GM19240 (cell line): ENCODE results near the gene FNDC11.
"Not testable (repeated sequence)": the region's sequence is repeated elsewhere in the genome, so short reads cannot be mapped to it uniquely, and the experiment has no call there.

Experiments
- DNase-seq: peaks from one replicate; pipeline ENCODE4 v3.0.0; 2011; ENCODE audit warnings: low spot score; ENCODE audit not compliant: insufficient read length

Gene FNDC11

GRCh38 chr20:63597651-63598478 lies 43.9 kb downstream of the FNDC11 start:
- no peak for DNase-seq

DNA sequence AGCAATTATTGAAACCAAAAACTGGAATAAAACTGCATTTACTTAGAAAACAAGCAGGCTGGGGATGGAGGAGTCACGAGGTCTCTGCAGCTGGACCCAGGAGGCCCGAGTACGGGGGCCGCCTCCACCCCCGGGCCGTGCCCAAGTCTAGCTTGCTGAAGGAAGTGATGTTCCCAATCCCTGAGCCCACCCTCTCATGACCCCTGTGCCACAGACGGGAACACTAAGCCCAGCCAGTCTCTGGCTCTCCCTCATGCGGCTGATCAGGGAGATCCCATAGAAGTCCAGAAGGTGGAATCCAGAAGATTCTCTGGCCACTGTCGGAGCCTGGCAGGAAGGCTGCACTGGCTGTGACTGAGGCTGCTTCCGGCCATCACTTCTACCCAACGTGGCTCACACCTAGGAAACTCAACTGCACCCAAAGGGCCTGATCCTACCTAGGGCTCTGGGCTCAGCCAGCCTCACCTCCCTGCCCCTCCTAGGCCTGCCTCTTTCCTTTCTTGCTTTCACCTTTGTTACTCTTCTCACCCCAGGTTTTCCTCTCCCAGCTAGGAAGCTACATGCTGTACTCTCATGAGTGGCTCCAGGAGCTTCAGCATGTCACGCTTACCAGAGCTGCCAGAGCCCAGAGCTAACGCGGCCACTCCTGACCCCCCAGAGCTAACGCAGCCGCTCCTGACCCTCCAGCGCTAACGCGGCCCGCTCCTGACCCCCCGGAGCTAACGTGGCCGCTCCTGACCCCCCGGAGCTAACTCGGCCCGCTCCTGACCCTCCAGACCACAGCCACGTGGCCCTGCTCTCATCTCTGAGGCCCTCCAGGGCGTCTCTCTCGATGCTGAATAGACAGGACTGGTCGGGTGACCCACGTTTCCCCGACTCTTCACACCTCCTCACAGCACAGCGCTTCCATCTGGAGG lies 44.8 kb downstream of the FNDC11 start:
- no peak for DNase-seq

DNA sequence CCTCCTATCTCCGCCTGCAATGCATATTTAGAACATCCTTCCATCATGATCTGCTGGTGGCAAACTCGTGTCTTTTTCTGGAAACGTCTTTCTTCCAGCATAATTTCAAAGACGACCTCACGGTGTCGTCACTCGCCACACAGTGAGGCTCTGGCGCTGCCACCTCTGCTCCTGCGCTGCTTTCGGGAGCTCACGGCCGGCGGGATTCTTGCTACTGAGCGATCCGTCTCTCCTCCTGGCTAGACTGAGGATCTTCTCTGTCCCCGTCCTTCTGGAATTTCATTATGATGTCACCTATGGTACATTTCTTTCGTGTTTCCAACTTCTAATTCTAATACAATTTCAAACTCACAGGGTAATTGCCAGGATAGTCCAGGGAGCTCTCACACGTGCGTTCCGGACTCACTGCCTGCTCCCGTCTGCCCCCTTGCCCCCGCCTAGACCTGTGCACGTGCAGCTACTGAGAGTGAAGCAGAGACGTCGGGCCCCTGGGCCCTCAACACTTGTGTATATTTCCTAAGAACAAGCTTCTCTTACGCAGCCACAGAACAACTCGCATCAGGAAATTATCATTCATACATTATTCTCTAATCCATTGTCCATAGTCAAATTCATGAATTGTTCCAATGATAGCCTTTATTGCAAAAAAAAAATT lies 45.6 kb downstream of the FNDC11 start:
- DNase-seq = no peak

DNA sequence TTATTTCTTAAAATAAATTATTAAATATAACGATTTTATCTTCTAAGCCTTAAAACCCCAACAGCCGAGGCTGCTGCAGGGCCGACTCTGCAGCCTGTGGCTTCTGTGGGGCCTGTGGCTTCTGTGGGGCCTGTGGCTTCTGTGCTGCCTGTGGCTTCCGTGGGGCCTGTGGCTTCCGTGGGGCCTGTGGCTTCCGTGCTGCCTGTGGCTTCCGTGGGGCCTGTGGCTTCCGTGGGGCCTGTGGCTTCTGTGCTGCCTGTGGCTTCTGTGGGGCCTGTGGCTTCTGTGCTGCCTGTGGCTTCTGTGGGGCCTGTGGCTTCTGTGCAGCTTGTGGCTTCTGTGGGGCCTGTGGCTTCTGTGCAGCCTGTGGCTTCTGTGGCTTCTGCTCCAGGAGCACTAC lies 47.7 kb downstream of the FNDC11 start:
- DNase-seq = not testable (repeated sequence)

DNA sequence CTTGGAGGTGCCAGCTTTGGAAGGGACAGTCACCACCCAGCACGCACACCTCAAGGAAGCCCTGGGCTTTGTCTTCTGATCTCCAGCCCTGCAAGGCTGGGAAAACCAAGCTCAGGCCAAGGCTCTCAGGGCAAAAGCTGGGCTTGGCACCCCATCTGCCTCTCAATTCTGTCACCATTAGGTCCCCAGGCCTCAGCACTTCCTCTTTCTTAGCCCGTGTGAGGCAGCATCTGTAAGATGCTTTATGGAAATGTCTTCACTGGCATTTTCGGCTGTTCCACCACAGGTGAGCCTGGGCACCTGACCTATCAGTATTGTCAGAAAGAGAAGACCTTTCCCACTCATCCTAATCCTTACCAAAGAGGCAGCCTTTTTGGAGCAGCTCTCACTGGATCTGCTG lies 48.4 kb downstream of the FNDC11 start:
- no peak for DNase-seq
